Right lobe of liver (tissue), 6 donors: ENCODE measurements around the gene MAEA. TPM values are rescaled to one million over a fixed set of nuclear protein-coding genes. Genes with fewer than 3 reads are reported as not detected.
A peak's percentile ranks its signal among the peaks of the same experiment; 100 is the strongest.

Source experiments
- ATAC-seq, 4 donors: fragments of 200-7000 bp; cut with Tn5 transposase; one replicate each; pipeline ENCODE4 v1.9.1; 2020; ENCODE audit warnings: mild to moderate bottlenecking in 4 of 4, moderate library complexity in 4 of 4
- DNase-seq, 3 donors: peaks; one replicate each; pipeline ENCODE4 v3.0.0-alpha.2; 2020
- H3K27ac ChIP-seq, 3 donors: fragments of 200-600 bp; one replicate each; pipeline ENCODE4 v1.8.0; 2022
- H3K27me3 ChIP-seq, 2 donors: fragments of 200-600 bp; one replicate each; pipeline ENCODE4 v1.8.0; 2022
- H3K36me3 ChIP-seq, 4 donors: fragments of 200-600 bp; sonication (generic) in 1 of 4; one replicate each; pipeline versions ENCODE4 v1.5.1 to v1.8.0; 2017 to 2022; ENCODE audit warnings: control low read depth in 1 of 4
- H3K4me1 ChIP-seq, 4 donors: fragments of 200-600 bp; sonication (generic) in 1 of 4; one replicate each; pipeline versions ENCODE4 v1.5.1 to v1.8.0; 2017 to 2022; ENCODE audit warnings: control low read depth in 1 of 4
- H3K4me3 ChIP-seq, 3 donors: fragments of 200-600 bp; one replicate each; pipeline ENCODE4 v1.8.0; 2022
- H3K9me3 ChIP-seq, 4 donors: fragments of 200-600 bp; sonication (generic) in 1 of 4; one replicate each; pipeline versions ENCODE4 v1.5.1 to v1.8.0; 2017 to 2022; ENCODE audit warnings: control low read depth in 1 of 4
- POLR2A ChIP-seq: fragments of 450-650 bp; IDR thresholded peaks from one replicate; pipeline ENCODE4 v1.6.1; 2017; ENCODE audit warnings: antibody characterized with exemption, mild to moderate bottlenecking
- WGBS: methylation state at CpG from one replicate; pipeline ENCODE4 v1.1.6; 2018; ENCODE audit warnings: low coverage, low lambda C conversion rate; ENCODE audit not compliant: insufficient coverage; ENCODE audit errors: missing lambda C conversion rate; 5-methylcytosine and 5-hydroxymethylcytosine counted together
- intact Hi-C, 2 donors: fragments of 100-400 bp; cut with DNase I; formaldehyde crosslinking; loops; one replicate each; pipeline versions ENCODE4 v1.11.2 to v1.14.1; 2022
- total RNA-seq, 6 experiments: library from RNA; depleted of rRNA in 2 of 6; stranded (reverse); fragments of >200 nt in 2 of 6; fragmentation: NEBNext Ultra II Directional in 3 of 6; extraction: Animal tissue kit (Norgen Biotek cat#: 25700) in 3 of 6; gene quantifications; one replicate each; pipeline versions ENCODE4 v1.1.0 to v1.2.4, GENCODE V29; 2016 to 2023
- TF ChIP-seq, protein P1 (sequence below), 4 donors: fragments of 200-600 bp in 3 of 4; fragments of 450-650 bp in 1 of 4; IDR thresholded peaks; one replicate each; pipeline versions ENCODE4 v1.5.1 to v1.8.0; 2016 to 2022; ENCODE audit warnings: antibody characterized with exemption in 4 of 4, mild to moderate bottlenecking in 2 of 4
- donor health status: DM: no; HTN: yes; CAD: no.
- donor health status: DM: no; HTN: no; CAD: no.
- donor health status: DM: no; HTN: no; CAD: no.
- donor health status: DM: no; HTN: yes; CAD: no.
- donor health status: DM: no; HTN: yes; CAD: no.

Gene MAEA
- total RNA-seq, 6 experiments from 2014 or later, result 24.3 to 42.0 (median 27.9) TPM

DNA sequence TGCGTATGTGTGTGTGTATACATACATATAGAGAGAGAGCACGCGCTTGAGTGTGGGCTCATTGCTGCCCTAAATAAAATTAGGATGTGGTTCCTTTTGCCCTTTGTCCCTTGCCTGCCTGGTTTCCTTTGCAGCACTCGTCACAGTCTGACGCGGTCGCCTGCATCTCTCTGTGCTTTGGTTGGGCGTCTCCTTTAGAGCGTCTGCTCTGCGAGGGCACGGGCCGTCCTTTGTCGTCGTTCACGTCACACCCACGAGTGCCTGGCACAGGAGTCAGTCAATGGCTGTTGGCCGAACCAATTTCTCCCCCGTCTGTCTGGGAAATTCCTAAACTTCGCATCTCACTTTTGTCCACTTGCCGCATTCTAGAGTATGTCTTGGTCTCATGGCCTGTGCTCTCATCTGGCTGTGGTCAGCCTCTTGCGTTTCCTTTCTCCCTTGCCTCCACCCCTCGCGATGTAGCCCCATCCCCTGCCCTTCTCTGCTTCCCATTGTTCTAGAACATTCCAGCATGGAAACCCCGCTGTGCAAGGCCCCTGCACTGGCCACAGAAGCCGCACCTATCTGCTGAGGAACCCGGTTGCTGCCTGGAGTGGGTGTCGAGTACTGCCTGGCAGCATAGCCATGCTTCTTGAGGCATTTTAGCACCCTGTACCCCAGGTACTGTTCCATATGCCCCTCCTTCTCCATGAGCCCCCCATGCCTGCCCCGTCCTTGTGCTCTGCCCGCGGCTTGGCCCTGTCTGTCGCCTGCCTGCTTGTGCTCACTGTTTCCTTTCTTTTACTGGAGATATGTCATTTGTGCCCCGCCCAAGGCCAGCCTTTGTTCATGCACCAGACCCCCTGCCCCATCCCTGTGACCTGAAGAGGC is 8.0 kb downstream of the MAEA start:
- TF ChIP-seq, protein P1, sequence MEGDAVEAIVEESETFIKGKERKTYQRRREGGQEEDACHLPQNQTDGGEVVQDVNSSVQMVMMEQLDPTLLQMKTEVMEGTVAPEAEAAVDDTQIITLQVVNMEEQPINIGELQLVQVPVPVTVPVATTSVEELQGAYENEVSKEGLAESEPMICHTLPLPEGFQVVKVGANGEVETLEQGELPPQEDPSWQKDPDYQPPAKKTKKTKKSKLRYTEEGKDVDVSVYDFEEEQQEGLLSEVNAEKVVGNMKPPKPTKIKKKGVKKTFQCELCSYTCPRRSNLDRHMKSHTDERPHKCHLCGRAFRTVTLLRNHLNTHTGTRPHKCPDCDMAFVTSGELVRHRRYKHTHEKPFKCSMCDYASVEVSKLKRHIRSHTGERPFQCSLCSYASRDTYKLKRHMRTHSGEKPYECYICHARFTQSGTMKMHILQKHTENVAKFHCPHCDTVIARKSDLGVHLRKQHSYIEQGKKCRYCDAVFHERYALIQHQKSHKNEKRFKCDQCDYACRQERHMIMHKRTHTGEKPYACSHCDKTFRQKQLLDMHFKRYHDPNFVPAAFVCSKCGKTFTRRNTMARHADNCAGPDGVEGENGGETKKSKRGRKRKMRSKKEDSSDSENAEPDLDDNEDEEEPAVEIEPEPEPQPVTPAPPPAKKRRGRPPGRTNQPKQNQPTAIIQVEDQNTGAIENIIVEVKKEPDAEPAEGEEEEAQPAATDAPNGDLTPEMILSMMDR (IDR thresholded peaks at IDR 0.05), result no peak
- no peak for ATAC-seq
- intact Hi-C loops, result no loop called here
- no peaks in the 10 kb centered on the region for H3K9me3 ChIP-seq
- WGBS, result 92% methylated on average over 16 of the region's 32 CpGs
- no peak overlapping the region for H3K27ac ChIP-seq
- H3K27me3 ChIP-seq, result no peaks in the 10 kb centered on the region
- H3K4me3 ChIP-seq, result no peak overlapping the region
- DNase-seq, result peak in 2 of 3 donors; percentile 10 to 37
- H3K36me3 ChIP-seq, result peaks cover 0 to 14% (median 4%) of the 10 kb centered on the region in 4 donors
- H3K4me1 ChIP-seq, result no peaks in the 10 kb centered on the region

DNA sequence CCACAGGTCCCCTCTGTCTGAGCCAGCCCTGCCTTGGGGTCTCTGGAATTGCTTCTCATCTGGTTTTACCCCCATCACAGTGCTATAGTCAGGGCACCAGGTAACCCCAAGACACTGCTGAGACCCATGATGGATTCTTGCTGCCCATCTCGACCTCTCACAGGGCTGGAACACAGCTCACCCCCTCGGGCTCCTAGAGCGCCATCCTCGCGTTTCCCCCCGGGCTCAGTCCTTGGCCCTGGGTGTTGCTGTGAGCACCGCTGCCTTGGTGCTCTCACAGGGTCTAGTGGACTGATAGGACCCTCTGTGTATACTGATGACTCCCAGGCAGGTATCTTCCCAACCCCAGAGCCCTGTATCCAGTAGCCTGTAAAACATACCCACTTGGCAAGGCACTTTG is 8.8 kb downstream of the MAEA start:
- intact Hi-C loops, result no loop called here
- TF ChIP-seq, protein P1 (IDR thresholded peaks at IDR 0.05), result no peak
- TF ChIP-seq POLR2A, result no peak
- ATAC-seq, result no peak
- H3K4me3 ChIP-seq, result no peak overlapping the region
- no peaks in the 10 kb centered on the region for H3K4me1 ChIP-seq
- H3K36me3 ChIP-seq, result peaks cover 0 to 14% (median 4%) of the 10 kb centered on the region in 4 donors
- H3K27me3 ChIP-seq, result no peaks in the 10 kb centered on the region
- DNase-seq, result peak in 2 of 3 donors; percentile 8 to 15
- no peak overlapping the region for H3K27ac ChIP-seq
- H3K9me3 ChIP-seq, result no peaks in the 10 kb centered on the region
- no CpG with 5 or more reads among the region's 7 CpGs for WGBS

DNA sequence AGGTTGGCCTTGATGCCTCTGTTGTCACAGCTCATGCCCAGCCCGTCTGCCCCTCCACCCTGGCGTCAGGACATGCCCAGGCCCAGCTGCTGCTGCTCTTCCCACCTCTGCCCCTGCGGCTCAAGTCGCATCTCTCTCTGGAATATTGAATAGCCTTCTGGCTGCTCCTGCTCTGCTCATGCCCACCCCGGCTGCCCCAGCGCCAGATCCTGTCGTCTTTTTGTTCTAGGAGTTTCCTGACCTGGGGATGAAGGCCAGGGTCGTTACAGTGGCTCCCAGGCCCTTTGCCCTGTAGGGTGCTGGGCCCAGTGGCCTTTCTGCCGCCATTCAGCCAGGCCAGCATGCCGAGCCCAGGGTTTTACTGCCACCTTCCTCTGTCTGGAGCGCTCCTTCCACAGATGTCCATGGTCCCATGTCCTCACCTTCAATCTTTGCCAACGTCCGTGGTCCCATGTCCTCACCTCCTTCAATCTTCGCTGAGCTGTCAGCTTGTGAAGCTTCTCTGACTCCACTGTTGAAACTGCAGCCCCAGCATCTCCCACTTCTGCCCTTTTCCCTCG is 9.7 kb downstream of the MAEA start:
- Histone ChIP-seq H3K36me3 (peaks cover 0 to 14% (median 4%) of the 10 kb centered on the region in 4 donors), H3K27me3 (no peaks in the 10 kb centered on the region), H3K4me3 (no peak overlapping the region), H3K27ac (no peak overlapping the region), H3K9me3 (no peaks in the 10 kb centered on the region), H3K4me1 (no peaks in the 10 kb centered on the region)
- DNase-seq (peak in 2 of 3 donors; percentile 8 to 25), ATAC-seq (no peak)
- intact Hi-C loops, result no loop called here
- WGBS, result 78% methylated on average over 6 of the region's 15 CpGs
- TF ChIP-seq, protein P1 (IDR thresholded peaks at IDR 0.05), result no peak

DNA sequence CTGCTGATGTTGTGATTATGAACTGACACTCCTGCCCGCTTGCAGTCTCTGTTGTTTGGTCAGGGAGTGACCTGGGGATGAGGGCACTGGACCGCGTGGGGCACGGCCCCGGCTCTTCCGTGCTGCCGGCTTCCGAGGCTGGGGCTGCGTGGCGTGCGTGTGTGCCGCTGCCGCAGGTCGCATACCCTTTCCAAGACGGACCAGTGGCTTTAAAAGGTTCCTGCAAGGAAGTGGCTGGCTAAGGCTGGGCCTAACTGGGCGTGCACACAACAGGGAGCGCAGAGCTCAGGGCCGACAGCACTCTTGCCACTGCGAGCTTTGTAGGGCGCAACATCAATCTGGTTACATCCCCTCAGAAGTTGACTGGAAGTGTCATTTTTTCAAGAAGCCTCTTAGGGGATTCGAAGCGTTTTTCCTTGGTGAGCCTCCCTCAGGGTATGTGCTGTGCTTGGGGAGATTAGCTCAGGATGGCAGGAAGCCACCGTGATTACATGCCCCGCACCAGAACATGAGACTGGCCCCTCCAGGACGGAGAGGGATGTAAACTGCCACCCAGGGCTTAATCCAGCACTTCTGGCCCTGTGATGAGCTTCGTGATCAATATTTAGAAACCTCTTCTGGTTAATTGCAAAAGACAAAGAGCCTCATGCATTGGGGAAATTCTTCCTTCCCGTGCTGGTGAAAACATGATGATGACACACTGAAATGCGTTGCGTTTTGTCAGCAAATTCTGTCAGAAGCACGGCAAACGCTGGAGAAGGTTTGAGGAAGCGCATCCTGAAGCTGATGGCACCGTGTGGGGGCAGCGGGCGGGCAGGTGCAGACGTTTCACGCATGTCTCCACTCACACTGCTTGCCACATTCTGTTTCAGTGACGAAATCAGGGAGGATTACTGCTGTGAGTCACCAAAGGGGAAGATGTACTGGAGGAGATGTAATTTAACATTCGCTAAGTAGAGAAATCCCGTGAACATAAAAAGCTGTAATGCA is 11.1 kb downstream of the MAEA start:
- H3K27ac ChIP-seq, result peak overlapping the region in 2 of 3 donors; percentile 25 to 67
- no peak overlapping the region for H3K4me3 ChIP-seq
- peaks cover 0 to 14% (median 4%) of the 10 kb centered on the region in 4 donors for H3K36me3 ChIP-seq
- intact Hi-C loops, result no loop called here
- DNase-seq (peak in 2 of 3 donors; percentile 60 to 76), ATAC-seq (peak; percentile 54 to 75 (median 70))
- no peaks in the 10 kb centered on the region for H3K4me1 ChIP-seq
- no peaks in the 10 kb centered on the region for H3K9me3 ChIP-seq
- 49% methylated on average over 12 of the region's 40 CpGs for WGBS
- no peaks in the 10 kb centered on the region for H3K27me3 ChIP-seq
- TF ChIP-seq POLR2A, result no peak
